ENCODE measurements around the gene ESYT2.

DNA sequence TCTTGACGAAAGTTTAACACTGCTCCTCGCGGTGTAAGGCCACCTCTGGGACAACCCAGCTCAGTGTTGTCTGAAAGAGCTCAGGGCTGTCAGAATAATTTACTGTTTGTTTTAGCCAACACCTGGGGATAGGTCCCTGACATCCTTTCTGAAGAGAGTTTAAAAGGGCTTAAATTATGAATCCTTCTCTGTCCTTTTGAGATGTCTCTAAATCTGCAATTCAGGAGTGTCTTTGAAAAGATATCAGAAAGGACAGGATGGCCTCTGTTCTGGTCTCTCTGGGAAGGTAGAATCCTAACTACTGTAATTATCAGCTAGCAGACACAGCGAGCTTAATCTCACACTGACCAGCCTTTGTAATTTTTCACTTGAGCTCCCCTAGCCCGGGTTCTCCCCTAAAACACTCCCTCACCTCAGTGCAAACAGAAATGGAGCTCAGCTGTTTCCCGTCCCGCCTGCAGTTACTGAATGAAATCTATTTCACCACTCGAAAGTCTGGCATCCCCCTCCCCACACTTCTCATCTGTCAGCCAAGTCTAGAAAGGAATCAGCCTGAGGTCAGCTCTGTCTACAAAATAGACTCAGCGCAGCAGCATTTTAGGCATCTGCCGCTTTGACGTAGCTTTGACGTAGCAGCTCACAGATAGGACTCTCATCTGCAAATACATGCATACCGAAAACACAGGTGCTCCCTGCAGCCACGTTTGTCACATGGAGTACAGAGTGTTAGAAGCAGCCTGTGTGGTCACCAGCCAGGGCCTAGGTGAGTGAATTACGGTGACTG, 31.9 kb upstream of the ESYT2 start:
- TF ChIP-seq POLR2A (IDR thresholded peaks at IDR 0.05; ENCODE audit: low read depth, low read length) (no peak), POLR2AphosphoS5 (IDR thresholded peaks at IDR 0.05; ENCODE audit: low read depth, low read length) (no peak)
